K562 (cell line): ENCODE data around the gene ASCL2. TPM values are rescaled to one million over a fixed set of nuclear protein-coding genes. Genes with fewer than 3 reads are reported as not detected.

Source experiments
- ATAC-seq: fragments of 200-7000 bp; cut with Tn5 transposase; 3 replicates; pipeline ENCODE4 v1.9.1; 2020; ENCODE audit warnings: moderate library complexity
- BruUV-seq: library from RNA; stranded (reverse); fragments of 400-500 nt; replicated peaks from 2 replicates; lab custom pipeline; 2021; lab: Mats Ljungman, UMichigan
- CTCF ChIA-PET: fragments of 300-600 bp; formaldehyde crosslinking; extraction: SDS; loops from one replicate; lab custom pipeline; 2021; ENCODE audit warnings: low intra/inter-chr PET ratio; lab: Yijun Ruan, JAX
- POLR2A ChIA-PET: fragments of 300-600, 350-650 bp; sonication (Branson Sonifier 250); formaldehyde crosslinking; extraction: SDS; loops from one replicate; lab custom pipeline; 2021; ENCODE audit warnings: antibody characterized with exemption, inconsistent platforms; lab: Yijun Ruan, JAX
- DNase-seq, 4 experiments: peaks; one replicate each; pipeline versions ENCODE4 v3.0.0 to v3.0.0-alpha.2; 2011 to 2018; ENCODE audit warnings: low spot score in 3 of 4, mixed read lengths in 3 of 4; ENCODE audit errors: extremely low read depth in 1 of 4
- FAIRE-seq: peaks from 2 replicates; lab custom pipeline; 2011; peaks lifted over from hg19 to GRCh38; lab: Jason Lieb, UNC
- H2AFZ ChIP-seq: 2 replicates; pipeline ENCODE4 v1.6.0; 2011; ENCODE audit warnings: low read depth, low read length, control low read depth, inconsistent platforms
- H3K27ac ChIP-seq: fragments of 200-600 bp; 3 replicates; pipeline ENCODE4 v1.8.0; 2011; ENCODE audit warnings: low read depth, mild to moderate bottlenecking, control low read depth, inconsistent platforms, low read length, moderate library complexity, mixed read lengths; ENCODE audit errors: extremely low read depth
- H3K27me3 ChIP-seq, 2 experiments: fragments of 300-600 bp in 1 of 2; 2 replicates in 1 of 2; 3 replicates in 1 of 2; pipeline versions ENCODE4 v1.6.0 to v1.8.0; 2011; ENCODE audit warnings: inconsistent platforms in 2 of 2, low read length in 2 of 2, mild to moderate bottlenecking in 1 of 2, mixed read lengths in 1 of 2, moderate library complexity in 1 of 2; ENCODE audit not compliant: control insufficient read depth in 2 of 2, insufficient read depth in 2 of 2
- H3K36me3 ChIP-seq: fragments of 300-600 bp; 3 replicates; pipeline ENCODE4 v1.8.0; 2011; ENCODE audit warnings: mild to moderate bottlenecking, low read length, inconsistent platforms; ENCODE audit not compliant: control insufficient read depth, insufficient read depth
- H3K4me1 ChIP-seq, 2 experiments: fragments of 200-600 bp in 1 of 2; replicated peaks in 1 of 2; 2 replicates in 1 of 2; 3 replicates in 1 of 2; pipeline versions ENCODE4 v1.5.1 to v1.8.0; 2011; ENCODE audit warnings: inconsistent platforms in 2 of 2, low read length in 2 of 2, mild to moderate bottlenecking in 1 of 2, mixed read lengths in 1 of 2, moderate library complexity in 1 of 2; ENCODE audit not compliant: control insufficient read depth in 2 of 2, insufficient read depth in 2 of 2
- H3K4me2 ChIP-seq: 2 replicates; pipeline ENCODE4 v1.6.1; 2011; ENCODE audit warnings: low read length, control low read depth, inconsistent platforms, mixed read lengths; ENCODE audit not compliant: insufficient read depth
- H3K4me3 ChIP-seq: fragments of 200-600 bp; sonication (generic), shearing (Covaris generic); 2 replicates; pipeline ENCODE4 v1.5.1; 2016; ENCODE audit warnings: control low read depth, inconsistent platforms
- H3K79me2 ChIP-seq: fragments of 200-600 bp; 3 replicates; pipeline ENCODE4 v1.8.0; 2011; ENCODE audit warnings: low read length, inconsistent platforms; ENCODE audit not compliant: control insufficient read depth, insufficient read depth
- H3K9ac ChIP-seq, 2 experiments: 2 replicates each; pipeline versions ENCODE4 v1.6.0 to v1.6.1; 2011; ENCODE audit warnings: low read depth in 2 of 2, low read length in 2 of 2, control low read depth in 1 of 2, inconsistent platforms in 1 of 2, mild to moderate bottlenecking in 1 of 2, mixed read lengths in 1 of 2; ENCODE audit not compliant: insufficient read depth in 1 of 2
- H3K9me1 ChIP-seq: one replicate; pipeline ENCODE4 v1.6.0; 2011; ENCODE audit warnings: inconsistent platforms, mild to moderate bottlenecking, low read length, moderate library complexity; ENCODE audit not compliant: control insufficient read depth, insufficient read depth
- H3K9me3 ChIP-seq: replicated peaks from 2 replicates; pipeline ENCODE4 v1.5.1; 2011; ENCODE audit warnings: low read depth, low read length, inconsistent platforms; ENCODE audit not compliant: control insufficient read depth, insufficient read depth
- H4K20me1 ChIP-seq: replicated peaks from 2 replicates; pipeline ENCODE4 v1.6.1; 2011; ENCODE audit warnings: low read length, inconsistent platforms, mixed read lengths; ENCODE audit not compliant: control insufficient read depth, insufficient read depth
- CUX1 ChIP-seq: fragments of 200-800 bp; sonication (Bioruptor generic); IDR thresholded peaks from 2 replicates; pipeline ENCODE4 v1.6.1; 2016; ENCODE audit warnings: missing genetic modification characterization, missing compliant biosample characterization
- FOXJ2 ChIP-seq: fragments of 200-800 bp; sonication (Bioruptor generic); IDR thresholded peaks from 2 replicates; pipeline ENCODE4 v1.6.1; 2016; ENCODE audit warnings: missing genetic modification characterization, missing compliant biosample characterization
- MAFF ChIP-seq: IDR thresholded peaks from 2 replicates; pipeline ENCODE4 v1.6.1; 2012; ENCODE audit warnings: low read length, improper control_type of control experiment
- TEAD4 ChIP-seq, 2 experiments: sonication (generic) in 1 of 2; formaldehyde crosslinking in 1 of 2; IDR thresholded peaks; 2 replicates each; pipeline versions ENCODE4 v1.6.1 to v1.8.0; 2012 to 2022; ENCODE audit warnings: borderline replicate concordance in 1 of 2, inconsistent platforms in 1 of 2, low read length in 1 of 2, mild to moderate bottlenecking in 1 of 2, missing genetic modification reagents in 1 of 2
- WGBS: fragments of 100-300 bp; shearing (Covaris generic); methylation state at CpG from one replicate; pipeline ENCODE4 v1.1.6; 2016; ENCODE audit warnings: low coverage, mixed read lengths; ENCODE audit not compliant: insufficient coverage; ENCODE audit errors: missing lambda C conversion rate; 5-methylcytosine and 5-hydroxymethylcytosine counted together
- in situ Hi-C: fragments of 300-500 bp; cut with MboI; formaldehyde crosslinking; loops from 4 replicates; pipeline ENCODE4 v1.15.0; 2018; ENCODE audit warnings: inconsistent platforms, mixed read lengths
- intact Hi-C: fragments of 100-400 bp; cut with micrococcal nuclease; formaldehyde crosslinking; loops from 2 replicates; pipeline ENCODE4 v1.14.2; 2022
- polyA plus RNA-seq, 8 experiments: library from polyadenylated mRNA; depleted of rRNA in 4 of 8; stranded (reverse) in 5 of 8; unstranded in 3 of 8; fragments of >200 nt; fragmentation: Nextera tagmentation in 2 of 8; fragmentation: Illumina TruSeq in 1 of 8; extraction: Ambion mirVana in 2 of 8; extraction: Trizol in 1 of 8; gene quantifications; 2 replicates each; pipeline versions ENCODE4 v1.2.1 to v1.2.3, GENCODE V29; 2011 to 2014; ENCODE audit warnings: inconsistent platforms in 1 of 8, missing spikeins in 1 of 8
- total RNA-seq, 7 experiments: library from RNA; depleted of rRNA in 6 of 7; stranded (reverse); fragments of >200 nt in 6 of 7; fragmentation: Illumina TruSeq in 2 of 7; extraction: Trizol in 2 of 7; gene quantifications; 2 replicates each; pipeline versions ENCODE4 v1.2.1 to v1.2.3, GENCODE V29; 2011 to 2021; ENCODE audit warnings: low replicate concordance in 1 of 7
- TF ChIP-seq, protein P1 (sequence below): fragments of 250-450 bp; sonication (Bioruptor Pico); IDR thresholded peaks from 2 replicates; pipeline ENCODE4 v1.9.0; 2021; ENCODE audit warnings: mild to moderate bottlenecking, inconsistent platforms

The ASCL2 gene
- total and polyA plus RNA-seq, 9 of the 15 experiments (the other 6 are each of a cell fraction or from before 2014, with no cell fraction given): 0.11 to 1.4 (median 0.36) TPM; not detected in 2

- FAIRE-seq: no peak
- WGBS: 3% methylated on average over 7 of the region's 7 CpGs
Observed at GRCh38 chr11:2247496-2247895, 22.9 kb downstream of the ASCL2 start.

More at GRCh38 chr11:2247496-2247895, 22.9 kb downstream of the ASCL2 start:
- ChIA-PET CTCF (no interaction called here), POLR2A (no interaction called here)
- Histone ChIP-seq H3K27me3 (peaks cover 4 to 43% of the 10 kb centered on the region in 2 experiments; a peak in 3 of 5 replicates), H3K27ac (no peak overlapping the region), H3K4me2 (no peak overlapping the region), H3K79me2 (no peaks in the 10 kb centered on the region), H2AFZ (no peak overlapping the region), H3K9ac (no peak overlapping the region), H3K9me1 (no peaks in the 10 kb centered on the region), H3K4me3 (no peak overlapping the region), H3K4me1 (peaks cover 0 to 7% of the 10 kb centered on the region in 2 experiments; a peak in 3 of 5 replicates), H4K20me1 (peaks cover 4% of the 10 kb centered on the region; the same call in 1 of the 2 replicates), H3K36me3 (no peaks in the 10 kb centered on the region), H3K9me3 (no peaks in the 10 kb centered on the region)
- TF ChIP-seq MAFF: no peak
- TF ChIP-seq CUX1 (CRISPR knock-in tag): no peak
- TF ChIP-seq FOXJ2 (tag): no peak
- TF ChIP-seq, protein P1, sequence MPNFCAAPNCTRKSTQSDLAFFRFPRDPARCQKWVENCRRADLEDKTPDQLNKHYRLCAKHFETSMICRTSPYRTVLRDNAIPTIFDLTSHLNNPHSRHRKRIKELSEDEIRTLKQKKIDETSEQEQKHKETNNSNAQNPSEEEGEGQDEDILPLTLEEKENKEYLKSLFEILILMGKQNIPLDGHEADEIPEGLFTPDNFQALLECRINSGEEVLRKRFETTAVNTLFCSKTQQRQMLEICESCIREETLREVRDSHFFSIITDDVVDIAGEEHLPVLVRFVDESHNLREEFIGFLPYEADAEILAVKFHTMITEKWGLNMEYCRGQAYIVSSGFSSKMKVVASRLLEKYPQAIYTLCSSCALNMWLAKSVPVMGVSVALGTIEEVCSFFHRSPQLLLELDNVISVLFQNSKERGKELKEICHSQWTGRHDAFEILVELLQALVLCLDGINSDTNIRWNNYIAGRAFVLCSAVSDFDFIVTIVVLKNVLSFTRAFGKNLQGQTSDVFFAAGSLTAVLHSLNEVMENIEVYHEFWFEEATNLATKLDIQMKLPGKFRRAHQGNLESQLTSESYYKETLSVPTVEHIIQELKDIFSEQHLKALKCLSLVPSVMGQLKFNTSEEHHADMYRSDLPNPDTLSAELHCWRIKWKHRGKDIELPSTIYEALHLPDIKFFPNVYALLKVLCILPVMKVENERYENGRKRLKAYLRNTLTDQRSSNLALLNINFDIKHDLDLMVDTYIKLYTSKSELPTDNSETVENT: no peak
- TF ChIP-seq TEAD4 (IDR thresholded peaks at IDR 0.05; ENCODE audit: low read length): no peak
- TF ChIP-seq TEAD4 (CRISPR knock-in tag; IDR thresholded peaks at IDR 0.05; ENCODE audit: borderline replicate concordance): no peak
- ATAC-seq (no peak), DNase-seq (no peak)
- intact Hi-C loops: no loop called here
- in situ Hi-C loops: no loop called here
- BruUV-seq: no TSS peak
